Measurements from ENCODE around the gene TMEM101. TPM values are rescaled to one million over a fixed set of nuclear protein-coding genes. Genes with fewer than 3 reads are reported as not detected.

TMEM101 gene
- total and polyA plus RNA-seq, 10 of the 15 experiments (the other 5 are each of a cell fraction or from before 2014, with no cell fraction given): 18.4 to 72.5 (median 35.9) TPM

DNA sequence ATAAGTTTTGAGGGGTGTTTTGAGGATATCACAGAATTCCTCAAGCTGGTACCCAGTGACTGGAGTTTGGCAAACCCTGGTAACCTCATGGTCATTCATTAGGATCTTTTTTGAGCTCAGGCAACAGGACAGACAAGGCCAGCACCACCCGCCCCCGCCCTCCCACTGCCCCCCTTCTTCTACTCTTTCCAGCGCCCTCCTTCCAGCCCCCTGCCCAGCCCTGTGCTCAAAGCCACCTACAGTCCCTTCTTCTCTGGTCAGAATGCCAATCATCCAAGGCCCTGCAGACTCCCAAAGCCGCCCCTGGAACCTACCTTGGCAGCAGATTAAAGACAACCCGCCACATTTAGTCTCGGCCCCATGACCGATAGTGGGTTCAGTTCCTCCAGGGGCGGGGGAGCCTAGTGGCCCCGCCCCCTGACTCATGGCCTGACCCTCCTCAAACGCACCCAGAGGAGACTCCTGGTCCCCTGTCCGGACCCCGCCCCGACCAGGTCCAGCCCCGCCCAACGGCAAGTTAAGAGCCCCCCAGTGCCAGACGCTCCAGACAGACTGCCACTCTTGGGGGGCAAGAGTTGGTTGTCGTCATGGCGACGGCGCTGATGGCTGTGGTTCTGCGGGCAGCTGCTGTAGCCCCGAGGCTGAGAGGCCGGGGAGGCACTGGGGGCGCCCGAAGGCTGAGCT is 10.5 kb downstream of the TMEM101 start, which contains the start of gene NAGS:
TSS of gene NAGS (plus strand) at position 546 of the 684 bp plus-strand sequence. CDS start at position 588, 42 bp downstream.
- ChIA-PET CTCF (interaction anchor here (1.6 kb wide), 1 partner anchor 37 kb away, joined by 3 read pairs; no protein-coding TSS in a partner anchor), POLR2A (interaction anchor here (0.5 kb wide), 1 partner anchor 135 kb away, joined by 4 read pairs; no protein-coding TSS in a partner anchor), SMC1A (ENCODE audit: uncharacterized antibody, unreplicated experiment) (no interaction called here), RAD21 (ENCODE audit: unreplicated experiment) (no interaction called here)
- Histone ChIP-seq H2AFZ (ENCODE audit: control insufficient read depth, low read depth, low read length) (no peak within 1 kb of the TSS), H3K27ac (ENCODE audit: control insufficient read depth, insufficient read depth) (no peak within 1 kb of the TSS), H3K9me3 (replicated peaks; ENCODE audit: control insufficient read depth, insufficient read depth, low read length) (no peaks in the 10 kb centered on the region), H3K9ac (ENCODE audit: control insufficient read depth, insufficient read depth, low read length) (no peak within 1 kb of the TSS), H3K4me1 (ENCODE audit: control insufficient read depth, insufficient read depth, low read length) (peaks cover 7% of the 10 kb centered on the region), H3K4me3 (no peak within 1 kb of the TSS), H3K4me2 (ENCODE audit: control insufficient read depth, insufficient read depth) (no peak within 1 kb of the TSS; the same call in 1 of the 2 replicates), H3K79me2 (ENCODE audit: control insufficient read depth, insufficient read depth, low read length) (no peaks in the 10 kb centered on the region), H4K20me1 (ENCODE audit: control insufficient read depth, insufficient read depth) (no peaks in the 10 kb centered on the region; the same call in 1 of the 2 replicates), H3K27me3 (replicated peaks in 1 of 2; ENCODE audit: control insufficient read depth in 2 of 2, insufficient read depth in 2 of 2, low read length in 1 of 2) (peaks cover 10% of the 10 kb centered on the region in 2 experiments), H3K36me3 (ENCODE audit: control insufficient read depth in 2 of 2, insufficient read depth in 2 of 2, low read length in 1 of 2) (no peaks in the 10 kb centered on the region)
- no TSS peak for BruUV-seq (replicated peaks)
- TF ChIP-seq SUZ12 (IDR thresholded peaks at IDR 0.05; ENCODE audit: unreplicated experiment): peak; percentile 40
- TF ChIP-seq, protein P1, sequence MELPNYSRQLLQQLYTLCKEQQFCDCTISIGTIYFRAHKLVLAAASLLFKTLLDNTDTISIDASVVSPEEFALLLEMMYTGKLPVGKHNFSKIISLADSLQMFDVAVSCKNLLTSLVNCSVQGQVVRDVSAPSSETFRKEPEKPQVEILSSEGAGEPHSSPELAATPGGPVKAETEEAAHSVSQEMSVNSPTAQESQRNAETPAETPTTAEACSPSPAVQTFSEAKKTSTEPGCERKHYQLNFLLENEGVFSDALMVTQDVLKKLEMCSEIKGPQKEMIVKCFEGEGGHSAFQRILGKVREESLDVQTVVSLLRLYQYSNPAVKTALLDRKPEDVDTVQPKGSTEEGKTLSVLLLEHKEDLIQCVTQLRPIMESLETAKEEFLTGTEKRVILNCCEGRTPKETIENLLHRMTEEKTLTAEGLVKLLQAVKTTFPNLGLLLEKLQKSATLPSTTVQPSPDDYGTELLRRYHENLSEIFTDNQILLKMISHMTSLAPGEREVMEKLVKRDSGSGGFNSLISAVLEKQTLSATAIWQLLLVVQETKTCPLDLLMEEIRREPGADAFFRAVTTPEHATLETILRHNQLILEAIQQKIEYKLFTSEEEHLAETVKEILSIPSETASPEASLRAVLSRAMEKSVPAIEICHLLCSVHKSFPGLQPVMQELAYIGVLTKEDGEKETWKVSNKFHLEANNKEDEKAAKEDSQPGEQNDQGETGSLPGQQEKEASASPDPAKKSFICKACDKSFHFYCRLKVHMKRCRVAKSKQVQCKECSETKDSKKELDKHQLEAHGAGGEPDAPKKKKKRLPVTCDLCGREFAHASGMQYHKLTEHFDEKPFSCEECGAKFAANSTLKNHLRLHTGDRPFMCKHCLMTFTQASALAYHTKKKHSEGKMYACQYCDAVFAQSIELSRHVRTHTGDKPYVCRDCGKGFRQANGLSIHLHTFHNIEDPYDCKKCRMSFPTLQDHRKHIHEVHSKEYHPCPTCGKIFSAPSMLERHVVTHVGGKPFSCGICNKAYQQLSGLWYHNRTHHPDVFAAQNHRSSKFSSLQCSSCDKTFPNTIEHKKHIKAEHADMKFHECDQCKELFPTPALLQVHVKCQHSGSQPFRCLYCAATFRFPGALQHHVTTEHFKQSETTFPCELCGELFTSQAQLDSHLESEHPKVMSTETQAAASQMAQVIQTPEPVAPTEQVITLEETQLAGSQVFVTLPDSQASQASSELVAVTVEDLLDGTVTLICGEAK (IDR thresholded peaks at IDR 0.05; ENCODE audit: borderline replicate concordance): no peak
- intact Hi-C loops (cut with micrococcal nuclease; ENCODE audit: unreplicated experiment): no loop called here
- ATAC-seq: no peak
- DNase-seq (ENCODE audit: low read depth, low spot score): no peak
- WGBS (ENCODE audit: insufficient coverage, insufficient replicate concordance, low lambda C conversion rate, missing lambda C conversion rate): 16% methylated on average over 16 of the region's 25 CpGs
- no peak for FAIRE-seq
- in situ Hi-C loops (cut with MboI): loop anchor here (25.0 kb wide), 1 partner anchor 792 kb away; the partner anchor contains the start of gene TMEM106A
